HepG2 (cell line): ENCODE results near the gene PRCD. TPM values are rescaled to one million over a fixed set of nuclear protein-coding genes. Genes with fewer than 3 reads are reported as not detected.
A peak's percentile ranks its signal among the peaks of the same experiment; 100 is the strongest.

Experiments
- GTF3A ChIP-seq: sonication (generic); formaldehyde crosslinking; conservative IDR thresholded peaks from 2 replicates; pipeline ENCODE4 v1.4.0; 2020; ENCODE audit warnings: mild to moderate bottlenecking, missing genetic modification reagents
- HMG20B ChIP-seq: conservative IDR thresholded peaks from 2 replicates; pipeline ENCODE4 v1.6.1; 2016; ENCODE audit warnings: missing genetic modification reagents, missing compliant biosample characterization
- KDM6A ChIP-seq: IDR thresholded peaks from 2 replicates; pipeline ENCODE4 v1.6.1; 2016; ENCODE audit warnings: low read depth
- SOX13 ChIP-seq, 3 experiments: fragments of 450-650 bp in 1 of 3; sonication (generic) in 1 of 3; formaldehyde crosslinking in 1 of 3; IDR thresholded peaks in 2 of 3; conservative IDR thresholded peaks in 1 of 3; 2 replicates each; pipeline versions ENCODE4 v1.5.0 to v1.6.1; 2016 to 2020; ENCODE audit warnings: antibody characterized with exemption in 1 of 3, mild to moderate bottlenecking in 1 of 3, missing compliant biosample characterization in 1 of 3, missing genetic modification reagents in 1 of 3, moderate library complexity in 1 of 3
- TARDBP ChIP-seq: sonication (generic); formaldehyde crosslinking; IDR thresholded peaks from 2 replicates; pipeline ENCODE4 v1.8.0; 2022; ENCODE audit warnings: mild to moderate bottlenecking, missing genetic modification reagents
- TCF7L2 ChIP-seq: IDR thresholded peaks from 2 replicates; pipeline ENCODE4 v1.6.1; 2011; ENCODE audit warnings: mild to moderate bottlenecking, low read depth, low read length, moderate library complexity
- ZFY ChIP-seq: sonication (generic); formaldehyde crosslinking; IDR thresholded peaks from 2 replicates; pipeline ENCODE4 v1.4.0; 2020; ENCODE audit warnings: missing genetic modification reagents
- ZNF264 ChIP-seq: sonication (generic); formaldehyde crosslinking; IDR thresholded peaks from 2 replicates; pipeline ENCODE4 v1.4.0; 2020; ENCODE audit warnings: missing genetic modification reagents
- ZNF510 ChIP-seq: sonication (generic); formaldehyde crosslinking; IDR thresholded peaks from 2 replicates; pipeline ENCODE4 v1.4.0; 2020; ENCODE audit warnings: low read depth, mild to moderate bottlenecking, missing genetic modification reagents
- ZNF549 ChIP-seq: sonication (generic); formaldehyde crosslinking; IDR thresholded peaks from 2 replicates; pipeline ENCODE4 v1.5.0; 2020; ENCODE audit warnings: missing genetic modification reagents
- polyA plus RNA-seq, 8 experiments: library from polyadenylated mRNA; depleted of rRNA in 3 of 8; stranded (reverse) in 7 of 8; unstranded in 1 of 8; fragments of >200 nt; fragmentation: Illumina TruSeq in 4 of 8; extraction: Trizol in 4 of 8; gene quantifications; 2 replicates each; pipeline versions ENCODE4 v1.2.1 to v1.2.3, GENCODE V29; 2011 to 2016; ENCODE audit warnings: low read depth in 4 of 8, missing spikeins in 1 of 8, mixed read lengths in 1 of 8; ENCODE audit not compliant: insufficient read depth in 1 of 8
- total RNA-seq, 5 experiments: library from RNA; depleted of rRNA; stranded (reverse); fragments of >200 nt; fragmentation: Illumina TruSeq; extraction: Trizol; gene quantifications; 2 replicates each; pipeline ENCODE4 v1.2.3, GENCODE V29; 2016; ENCODE audit warnings: low read depth in 1 of 5
- TF ChIP-seq, protein P1 (sequence below): fragments of 450-650 bp; IDR thresholded peaks from 2 replicates; pipeline ENCODE4 v1.6.1; 2017; ENCODE audit warnings: mild to moderate bottlenecking
- TF ChIP-seq, protein P2 (sequence below): IDR thresholded peaks from 2 replicates; pipeline ENCODE4 v1.6.1; 2012; ENCODE audit warnings: low read depth, low read length, improper control_type of control experiment
- TF ChIP-seq, protein P3 (sequence below): sonication (generic); formaldehyde crosslinking; IDR thresholded peaks from 2 replicates; pipeline ENCODE4 v1.4.0; 2020; ENCODE audit warnings: mild to moderate bottlenecking, missing genetic modification reagents
- TF ChIP-seq, protein P4 (sequence below): sonication (generic); formaldehyde crosslinking; IDR thresholded peaks from 2 replicates; pipeline ENCODE4 v1.8.1; 2022; ENCODE audit warnings: low read depth, mild to moderate bottlenecking, missing genetic modification reagents
- TF ChIP-seq, protein P5 (sequence below): sonication (generic); formaldehyde crosslinking; IDR thresholded peaks from 2 replicates; pipeline ENCODE4 v1.4.0; 2020; ENCODE audit warnings: missing genetic modification reagents

The PRCD gene
- total and polyA plus RNA-seq, 2 of the 13 experiments (the other 11 are each of a cell fraction or from before 2014, with no cell fraction given), result 0.51 TPM; not detected in 1

DNA sequence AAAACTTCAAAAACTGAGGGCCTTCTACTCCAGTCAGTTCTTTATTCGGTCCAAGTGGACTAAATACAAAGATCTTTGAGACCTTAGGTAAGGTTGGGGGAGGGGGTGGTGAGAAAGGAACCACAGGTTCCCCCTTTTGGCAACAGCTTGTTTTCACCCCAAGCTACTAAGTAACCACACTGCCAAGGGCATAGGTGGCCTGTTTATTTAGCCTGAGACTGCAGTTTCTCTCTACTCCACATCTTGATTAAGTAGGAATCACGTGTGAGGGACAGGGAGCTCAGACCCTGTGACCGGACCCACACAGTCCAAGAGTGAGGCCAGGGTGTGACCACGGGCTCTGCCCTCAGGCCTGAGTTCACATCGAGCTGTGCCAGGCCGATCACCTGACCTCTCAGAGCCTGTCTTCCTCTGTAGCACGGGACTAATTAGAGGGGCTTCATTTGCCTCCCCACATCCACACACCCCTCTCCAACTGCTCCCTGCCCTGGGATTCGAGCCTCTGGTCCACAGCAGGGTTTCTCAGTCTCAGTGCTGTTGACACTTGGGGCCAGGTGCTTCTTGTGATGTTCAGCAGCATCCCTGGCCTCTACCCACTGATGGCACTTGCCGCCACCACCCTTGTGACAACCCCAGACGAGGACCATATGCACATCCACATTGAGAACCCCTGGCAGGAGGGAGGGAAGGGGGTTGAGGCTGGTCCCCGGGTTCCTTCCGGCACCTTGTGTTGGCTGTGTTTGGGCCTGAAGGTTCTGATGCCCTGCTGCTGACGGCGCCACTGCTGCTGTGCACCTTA lies 28.0 kb downstream of the PRCD start (continued):
- TF ChIP-seq, protein P1, sequence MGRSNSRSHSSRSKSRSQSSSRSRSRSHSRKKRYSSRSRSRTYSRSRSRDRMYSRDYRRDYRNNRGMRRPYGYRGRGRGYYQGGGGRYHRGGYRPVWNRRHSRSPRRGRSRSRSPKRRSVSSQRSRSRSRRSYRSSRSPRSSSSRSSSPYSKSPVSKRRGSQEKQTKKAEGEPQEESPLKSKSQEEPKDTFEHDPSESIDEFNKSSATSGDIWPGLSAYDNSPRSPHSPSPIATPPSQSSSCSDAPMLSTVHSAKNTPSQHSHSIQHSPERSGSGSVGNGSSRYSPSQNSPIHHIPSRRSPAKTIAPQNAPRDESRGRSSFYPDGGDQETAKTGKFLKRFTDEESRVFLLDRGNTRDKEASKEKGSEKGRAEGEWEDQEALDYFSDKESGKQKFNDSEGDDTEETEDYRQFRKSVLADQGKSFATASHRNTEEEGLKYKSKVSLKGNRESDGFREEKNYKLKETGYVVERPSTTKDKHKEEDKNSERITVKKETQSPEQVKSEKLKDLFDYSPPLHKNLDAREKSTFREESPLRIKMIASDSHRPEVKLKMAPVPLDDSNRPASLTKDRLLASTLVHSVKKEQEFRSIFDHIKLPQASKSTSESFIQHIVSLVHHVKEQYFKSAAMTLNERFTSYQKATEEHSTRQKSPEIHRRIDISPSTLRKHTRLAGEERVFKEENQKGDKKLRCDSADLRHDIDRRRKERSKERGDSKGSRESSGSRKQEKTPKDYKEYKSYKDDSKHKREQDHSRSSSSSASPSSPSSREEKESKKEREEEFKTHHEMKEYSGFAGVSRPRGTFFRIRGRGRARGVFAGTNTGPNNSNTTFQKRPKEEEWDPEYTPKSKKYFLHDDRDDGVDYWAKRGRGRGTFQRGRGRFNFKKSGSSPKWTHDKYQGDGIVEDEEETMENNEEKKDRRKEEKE, result no peak
- TF ChIP-seq ZNF264 (CRISPR knock-in tag), result no peak
- TF ChIP-seq, protein P2, sequence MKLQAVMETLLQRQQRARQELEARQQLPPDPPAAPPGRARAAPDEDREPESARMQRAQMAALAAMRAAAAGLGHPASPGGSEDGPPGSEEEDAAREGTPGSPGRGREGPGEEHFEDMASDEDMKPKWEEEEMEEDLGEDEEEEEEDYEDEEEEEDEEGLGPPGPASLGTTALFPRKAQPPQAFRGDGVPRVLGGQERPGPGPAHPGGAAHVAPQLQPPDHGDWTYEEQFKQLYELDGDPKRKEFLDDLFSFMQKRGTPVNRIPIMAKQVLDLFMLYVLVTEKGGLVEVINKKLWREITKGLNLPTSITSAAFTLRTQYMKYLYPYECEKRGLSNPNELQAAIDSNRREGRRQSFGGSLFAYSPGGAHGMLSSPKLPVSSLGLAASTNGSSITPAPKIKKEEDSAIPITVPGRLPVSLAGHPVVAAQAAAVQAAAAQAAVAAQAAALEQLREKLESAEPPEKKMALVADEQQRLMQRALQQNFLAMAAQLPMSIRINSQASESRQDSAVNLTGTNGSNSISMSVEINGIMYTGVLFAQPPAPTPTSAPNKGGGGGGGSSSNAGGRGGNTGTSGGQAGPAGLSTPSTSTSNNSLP, result no peak
- no peak for TF ChIP-seq TCF7L2
- no peak for TF ChIP-seq ZNF510 (CRISPR knock-in tag)
- TF ChIP-seq, protein P3, sequence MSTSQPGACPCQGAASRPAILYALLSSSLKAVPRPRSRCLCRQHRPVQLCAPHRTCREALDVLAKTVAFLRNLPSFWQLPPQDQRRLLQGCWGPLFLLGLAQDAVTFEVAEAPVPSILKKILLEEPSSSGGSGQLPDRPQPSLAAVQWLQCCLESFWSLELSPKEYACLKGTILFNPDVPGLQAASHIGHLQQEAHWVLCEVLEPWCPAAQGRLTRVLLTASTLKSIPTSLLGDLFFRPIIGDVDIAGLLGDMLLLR (CRISPR knock-in tag), result no peak
- TF ChIP-seq, protein P4, sequence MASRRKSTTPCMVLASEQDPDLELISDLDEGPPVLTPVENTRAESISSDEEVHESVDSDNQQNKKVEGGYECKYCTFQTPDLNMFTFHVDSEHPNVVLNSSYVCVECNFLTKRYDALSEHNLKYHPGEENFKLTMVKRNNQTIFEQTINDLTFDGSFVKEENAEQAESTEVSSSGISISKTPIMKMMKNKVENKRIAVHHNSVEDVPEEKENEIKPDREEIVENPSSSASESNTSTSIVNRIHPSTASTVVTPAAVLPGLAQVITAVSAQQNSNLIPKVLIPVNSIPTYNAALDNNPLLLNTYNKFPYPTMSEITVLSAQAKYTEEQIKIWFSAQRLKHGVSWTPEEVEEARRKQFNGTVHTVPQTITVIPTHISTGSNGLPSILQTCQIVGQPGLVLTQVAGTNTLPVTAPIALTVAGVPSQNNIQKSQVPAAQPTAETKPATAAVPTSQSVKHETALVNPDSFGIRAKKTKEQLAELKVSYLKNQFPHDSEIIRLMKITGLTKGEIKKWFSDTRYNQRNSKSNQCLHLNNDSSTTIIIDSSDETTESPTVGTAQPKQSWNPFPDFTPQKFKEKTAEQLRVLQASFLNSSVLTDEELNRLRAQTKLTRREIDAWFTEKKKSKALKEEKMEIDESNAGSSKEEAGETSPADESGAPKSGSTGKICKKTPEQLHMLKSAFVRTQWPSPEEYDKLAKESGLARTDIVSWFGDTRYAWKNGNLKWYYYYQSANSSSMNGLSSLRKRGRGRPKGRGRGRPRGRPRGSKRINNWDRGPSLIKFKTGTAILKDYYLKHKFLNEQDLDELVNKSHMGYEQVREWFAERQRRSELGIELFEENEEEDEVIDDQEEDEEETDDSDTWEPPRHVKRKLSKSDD (CRISPR knock-in tag), result no peak
- TF ChIP-seq KDM6A (CRISPR knock-in tag), result 0 out of 2 replicates have a peak, but pooled peaks have one; percentile 14
- TF ChIP-seq ZNF549 (CRISPR knock-in tag), result no peak
- TF ChIP-seq GTF3A, result no peak
- no peak for TF ChIP-seq SOX13 (IDR thresholded peaks at IDR 0.05)
- TF ChIP-seq SOX13 (CRISPR knock-in tag; conservative IDR thresholded peaks at IDR 0.05 in 1 of 2, IDR thresholded peaks at IDR 0.05 in 1 of 2), result peak in 1 of 2 experiments; percentile 63; a peak in 1 of 4 replicates
- 0 out of 2 replicates have a peak, but pooled peaks have one; percentile 26 for TF ChIP-seq TARDBP (CRISPR knock-in tag)
- TF ChIP-seq, protein P5, sequence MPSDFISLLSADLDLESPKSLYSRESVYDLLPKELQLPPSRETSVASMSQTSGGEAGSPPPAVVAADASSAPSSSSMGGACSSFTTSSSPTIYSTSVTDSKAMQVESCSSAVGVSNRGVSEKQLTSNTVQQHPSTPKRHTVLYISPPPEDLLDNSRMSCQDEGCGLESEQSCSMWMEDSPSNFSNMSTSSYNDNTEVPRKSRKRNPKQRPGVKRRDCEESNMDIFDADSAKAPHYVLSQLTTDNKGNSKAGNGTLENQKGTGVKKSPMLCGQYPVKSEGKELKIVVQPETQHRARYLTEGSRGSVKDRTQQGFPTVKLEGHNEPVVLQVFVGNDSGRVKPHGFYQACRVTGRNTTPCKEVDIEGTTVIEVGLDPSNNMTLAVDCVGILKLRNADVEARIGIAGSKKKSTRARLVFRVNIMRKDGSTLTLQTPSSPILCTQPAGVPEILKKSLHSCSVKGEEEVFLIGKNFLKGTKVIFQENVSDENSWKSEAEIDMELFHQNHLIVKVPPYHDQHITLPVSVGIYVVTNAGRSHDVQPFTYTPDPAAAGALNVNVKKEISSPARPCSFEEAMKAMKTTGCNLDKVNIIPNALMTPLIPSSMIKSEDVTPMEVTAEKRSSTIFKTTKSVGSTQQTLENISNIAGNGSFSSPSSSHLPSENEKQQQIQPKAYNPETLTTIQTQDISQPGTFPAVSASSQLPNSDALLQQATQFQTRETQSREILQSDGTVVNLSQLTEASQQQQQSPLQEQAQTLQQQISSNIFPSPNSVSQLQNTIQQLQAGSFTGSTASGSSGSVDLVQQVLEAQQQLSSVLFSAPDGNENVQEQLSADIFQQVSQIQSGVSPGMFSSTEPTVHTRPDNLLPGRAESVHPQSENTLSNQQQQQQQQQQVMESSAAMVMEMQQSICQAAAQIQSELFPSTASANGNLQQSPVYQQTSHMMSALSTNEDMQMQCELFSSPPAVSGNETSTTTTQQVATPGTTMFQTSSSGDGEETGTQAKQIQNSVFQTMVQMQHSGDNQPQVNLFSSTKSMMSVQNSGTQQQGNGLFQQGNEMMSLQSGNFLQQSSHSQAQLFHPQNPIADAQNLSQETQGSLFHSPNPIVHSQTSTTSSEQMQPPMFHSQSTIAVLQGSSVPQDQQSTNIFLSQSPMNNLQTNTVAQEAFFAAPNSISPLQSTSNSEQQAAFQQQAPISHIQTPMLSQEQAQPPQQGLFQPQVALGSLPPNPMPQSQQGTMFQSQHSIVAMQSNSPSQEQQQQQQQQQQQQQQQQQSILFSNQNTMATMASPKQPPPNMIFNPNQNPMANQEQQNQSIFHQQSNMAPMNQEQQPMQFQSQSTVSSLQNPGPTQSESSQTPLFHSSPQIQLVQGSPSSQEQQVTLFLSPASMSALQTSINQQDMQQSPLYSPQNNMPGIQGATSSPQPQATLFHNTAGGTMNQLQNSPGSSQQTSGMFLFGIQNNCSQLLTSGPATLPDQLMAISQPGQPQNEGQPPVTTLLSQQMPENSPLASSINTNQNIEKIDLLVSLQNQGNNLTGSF (CRISPR knock-in tag), result no peak
- no peak for TF ChIP-seq HMG20B (CRISPR knock-in tag)
- TF ChIP-seq ZFY (CRISPR knock-in tag), result no peak; the same call in 1 of the 2 replicates
